ENCODE results near the gene DHRS3.
"Not testable (repeated sequence)": the region's sequence is repeated elsewhere in the genome, so short reads cannot be mapped to it uniquely, and the experiment has no call there.

The DHRS3 gene

GRCh38 chr1:12539320-12539704 is 78.7 kb downstream of the DHRS3 start:
- no peak for ATAC-seq
- DNase-seq: no peak

- not testable (repeated sequence) for ATAC-seq, DNase-seq
These were observed 79.5 kb downstream of the DHRS3 start for GRCh38 chr1:12538536-12538935.

GRCh38 chr1:12537906-12538461 is 80.0 kb downstream of the DHRS3 start:
- ATAC-seq (no peak), DNase-seq (no peak)

- DNase-seq: no peak
- no peak for ATAC-seq
These were observed 80.7 kb downstream of the DHRS3 start for GRCh38 chr1:12537294-12537693.

- no peak for DNase-seq
- ATAC-seq: no peak
These were observed 81.9 kb downstream of the DHRS3 start for GRCh38 chr1:12536023-12536639.

GRCh38 chr1:12532405-12533315 is 85.3 kb downstream of the DHRS3 start:
- DNase-seq (no peak), ATAC-seq (no peak)

- DNase-seq: no peak
- no peak for ATAC-seq
These were observed 86.9 kb downstream of the DHRS3 start for GRCh38 chr1:12531179-12531499.

GRCh38 chr1:12530462-12531178 is 87.4 kb downstream of the DHRS3 start:
- ATAC-seq (no peak), DNase-seq (no peak)

GRCh38 chr1:12529640-12530174 is 88.3 kb downstream of the DHRS3 start:
- DNase-seq (no peak), ATAC-seq (no peak)

GRCh38 chr1:12528021-12528852 is 89.8 kb downstream of the DHRS3 start:
- ATAC-seq (no peak), DNase-seq (no peak)

- ATAC-seq (no peak), DNase-seq (no peak)
These were observed 90.4 kb downstream of the DHRS3 start for GRCh38 chr1:12527564-12527963.

GRCh38 chr1:12525311-12526181 is 92.5 kb downstream of the DHRS3 start:
- DNase-seq (no peak), ATAC-seq (no peak)

- no peak for ATAC-seq
- no peak for DNase-seq
These were observed 93.7 kb downstream of the DHRS3 start for GRCh38 chr1:12524266-12524665.

- ATAC-seq, DNase-seq: not testable (repeated sequence)
These were observed 95.2 kb downstream of the DHRS3 start for GRCh38 chr1:12522780-12523179.

- no peak for DNase-seq
- no peak for ATAC-seq
These were observed 96.9 kb downstream of the DHRS3 start for GRCh38 chr1:12521096-12521495.

GRCh38 chr1:12519693-12520364 is 98.2 kb downstream of the DHRS3 start:
- ATAC-seq (no peak), DNase-seq (no peak)

GRCh38 chr1:12518931-12519692 is 98.9 kb downstream of the DHRS3 start:
- peak; percentile 80 for DNase-seq

More at GRCh38 chr1:12518931-12519692, 98.9 kb downstream of the DHRS3 start:
- ATAC-seq: peak; percentile 98

Measured in stimulated activated naive CD8-positive, alpha-beta T cell treated with anti-CD3 and anti-CD28 coated beads, Interleukin-15, Interleukin-2, amounts not matched to agents 100 U/mL and 50 U/mL, for 24 hours (primary cell).